Fibroblast of skin of back (primary cell): ENCODE data around the gene MRS2. TPM values are rescaled to one million over a fixed set of nuclear protein-coding genes. Genes with fewer than 3 reads are reported as not detected.
"Not testable (repeated sequence)": the region's sequence is repeated elsewhere in the genome, so short reads cannot be mapped to it uniquely, and the experiment has no call there.

Source experiments
- DNase-seq: peaks from one replicate; pipeline ENCODE4 v3.0.0-alpha.2; 2013
- polyA plus RNA-seq, 2 experiments: library from polyadenylated mRNA; unstranded; fragments of 120-200 nt; gene quantifications; one replicate each; pipeline ENCODE4 v1.2.1, GENCODE V29; 2013; ENCODE audit not compliant: insufficient read length in 2 of 2

The MRS2 gene, protein sequence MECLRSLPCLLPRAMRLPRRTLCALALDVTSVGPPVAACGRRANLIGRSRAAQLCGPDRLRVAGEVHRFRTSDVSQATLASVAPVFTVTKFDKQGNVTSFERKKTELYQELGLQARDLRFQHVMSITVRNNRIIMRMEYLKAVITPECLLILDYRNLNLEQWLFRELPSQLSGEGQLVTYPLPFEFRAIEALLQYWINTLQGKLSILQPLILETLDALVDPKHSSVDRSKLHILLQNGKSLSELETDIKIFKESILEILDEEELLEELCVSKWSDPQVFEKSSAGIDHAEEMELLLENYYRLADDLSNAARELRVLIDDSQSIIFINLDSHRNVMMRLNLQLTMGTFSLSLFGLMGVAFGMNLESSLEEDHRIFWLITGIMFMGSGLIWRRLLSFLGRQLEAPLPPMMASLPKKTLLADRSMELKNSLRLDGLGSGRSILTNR
- polyA plus RNA-seq (2013, experiment 1 of 2; ENCODE audit: insufficient read length): 12.8 TPM
- polyA plus RNA-seq (2013, experiment 2 of 2; ENCODE audit: insufficient read length): 13.2 TPM

- DNase-seq: peak; percentile 59
Measured at GRCh38 chr6:24402697-24403500, at the start of gene MRS2. TSS of gene MRS2 (plus strand) at chr6:24402936. CDS start at chr6:24403047, 111 bp downstream.

GRCh38 chr6:24353861-24354260 lies 48.9 kb upstream of the MRS2 start:
- no peak for DNase-seq

DNA sequence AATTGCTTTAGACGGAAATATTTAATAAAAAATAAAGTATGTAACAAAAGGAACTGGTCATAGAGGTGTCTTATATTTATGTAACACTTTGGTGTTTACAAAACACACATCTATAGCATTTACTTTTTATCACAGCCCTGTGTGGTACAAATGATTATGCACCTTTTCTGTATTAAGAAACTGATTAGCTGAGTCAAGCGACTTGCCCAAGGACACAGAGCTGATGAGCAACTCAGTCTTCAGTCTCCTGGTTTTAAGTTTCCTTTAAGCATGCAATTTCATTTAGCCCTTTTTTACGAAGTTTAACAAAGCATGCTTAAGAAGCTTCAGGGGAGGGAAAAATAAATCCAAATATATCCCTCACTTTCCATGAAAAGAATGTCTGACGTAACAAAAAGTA lies 47.3 kb upstream of the MRS2 start:
- no peak for DNase-seq

GRCh38 chr6:24356310-24356973 lies 46.3 kb upstream of the MRS2 start:
- DNase-seq: no peak

- DNase-seq: no peak
Measured at GRCh38 chr6:24357336-24358218, 45.2 kb upstream of the MRS2 start, which contains the start of gene DCDC2. TSS of gene DCDC2 (minus strand) at chr6:24358059. CDS start at chr6:24357750, 309 bp downstream.

DNA sequence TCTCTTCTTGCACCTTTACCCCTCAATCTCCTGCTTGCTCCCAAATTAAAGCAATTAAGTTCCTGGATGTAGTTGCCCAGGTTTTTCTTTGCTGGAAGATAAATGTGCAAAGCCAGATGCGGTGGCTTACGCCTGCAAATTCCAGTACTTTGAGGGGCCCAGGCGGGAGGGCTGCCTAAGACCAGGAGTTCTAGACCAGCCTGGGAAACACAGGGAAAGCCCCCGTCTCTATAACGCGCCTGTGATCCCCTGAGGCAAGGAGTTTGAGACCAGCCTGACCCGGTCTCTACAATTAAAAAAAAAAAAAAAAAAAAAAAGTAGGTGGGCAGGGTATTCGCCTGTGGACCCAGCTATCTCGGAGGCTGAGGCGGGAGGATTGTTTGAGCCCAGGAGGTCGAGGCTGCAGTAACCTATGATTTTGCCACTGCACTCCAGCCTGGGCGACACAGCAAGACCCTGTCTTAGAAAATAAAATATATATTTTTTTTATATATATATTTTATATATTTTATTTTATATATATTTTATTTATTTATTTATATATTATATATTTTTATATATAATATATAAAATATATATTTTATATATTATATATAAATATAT lies 44.4 kb upstream of the MRS2 start:
- DNase-seq: no peak

DNA sequence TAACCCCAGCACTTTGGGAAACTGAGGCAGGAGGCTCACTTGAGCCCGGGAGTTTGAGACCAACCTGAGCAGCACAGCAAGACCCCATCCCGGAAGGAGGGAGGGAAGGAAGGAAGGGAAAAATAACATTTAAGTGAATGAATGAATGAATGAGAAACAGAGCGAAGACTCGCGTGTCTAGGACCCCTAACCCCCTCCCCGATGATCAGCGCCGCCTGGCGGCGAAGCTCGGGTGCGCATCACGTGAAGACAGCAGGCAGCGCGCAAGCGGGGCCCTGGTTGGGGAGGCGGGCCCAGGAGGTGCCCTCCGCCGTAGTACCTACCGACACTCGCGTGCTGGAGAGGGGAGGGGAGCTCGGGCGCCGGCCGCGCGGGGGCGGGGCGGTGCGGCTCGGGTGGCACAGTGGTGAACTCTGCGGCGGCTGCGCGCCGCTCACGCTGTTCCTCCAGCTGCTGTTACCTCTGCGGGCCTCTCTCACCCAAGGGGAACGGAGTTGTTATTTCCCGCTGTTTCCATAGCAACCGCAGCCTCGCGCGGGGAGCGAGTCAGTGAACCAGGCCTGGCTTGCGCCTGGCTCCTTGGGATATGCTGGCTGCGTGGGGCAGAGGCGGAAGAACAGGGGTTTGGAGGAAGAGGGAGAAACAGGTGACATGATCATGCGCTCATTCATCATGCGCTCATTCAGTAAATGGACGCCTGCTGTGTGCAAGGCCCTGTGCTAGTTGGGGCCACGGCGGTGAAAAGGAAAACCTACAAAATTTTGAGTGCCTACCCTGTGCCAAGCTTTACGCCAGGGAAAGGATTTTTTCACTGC lies 42.9 kb upstream of the MRS2 start:
- peak; percentile 65 for DNase-seq

DNA sequence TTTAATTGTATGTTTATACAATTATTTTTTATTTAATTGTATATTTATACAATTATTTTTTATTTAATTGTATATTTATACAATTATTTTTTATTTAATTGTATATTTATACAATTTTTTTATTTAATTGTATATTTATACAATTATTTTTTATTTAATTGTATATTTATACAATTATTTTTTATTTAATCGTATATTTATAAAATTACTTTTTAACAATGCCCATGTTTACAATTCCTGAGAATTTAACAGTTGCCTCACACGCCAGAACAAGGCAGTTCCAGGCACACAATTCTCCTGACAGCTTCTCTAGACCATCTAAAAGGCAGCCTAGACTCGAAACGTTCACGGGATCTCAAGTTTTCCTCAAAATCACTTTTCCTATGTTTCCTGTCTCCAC lies 40.4 kb upstream of the MRS2 start:
- DNase-seq: not testable (repeated sequence)

- DNase-seq: not testable (repeated sequence)
Measured at GRCh38 chr6:24365103-24365633, 37.6 kb upstream of the MRS2 start.

- DNase-seq: no peak
Measured at GRCh38 chr6:24374612-24375011, 28.1 kb upstream of the MRS2 start.

- DNase-seq: no peak
Measured at GRCh38 chr6:24376871-24377270, 25.9 kb upstream of the MRS2 start.

DNA sequence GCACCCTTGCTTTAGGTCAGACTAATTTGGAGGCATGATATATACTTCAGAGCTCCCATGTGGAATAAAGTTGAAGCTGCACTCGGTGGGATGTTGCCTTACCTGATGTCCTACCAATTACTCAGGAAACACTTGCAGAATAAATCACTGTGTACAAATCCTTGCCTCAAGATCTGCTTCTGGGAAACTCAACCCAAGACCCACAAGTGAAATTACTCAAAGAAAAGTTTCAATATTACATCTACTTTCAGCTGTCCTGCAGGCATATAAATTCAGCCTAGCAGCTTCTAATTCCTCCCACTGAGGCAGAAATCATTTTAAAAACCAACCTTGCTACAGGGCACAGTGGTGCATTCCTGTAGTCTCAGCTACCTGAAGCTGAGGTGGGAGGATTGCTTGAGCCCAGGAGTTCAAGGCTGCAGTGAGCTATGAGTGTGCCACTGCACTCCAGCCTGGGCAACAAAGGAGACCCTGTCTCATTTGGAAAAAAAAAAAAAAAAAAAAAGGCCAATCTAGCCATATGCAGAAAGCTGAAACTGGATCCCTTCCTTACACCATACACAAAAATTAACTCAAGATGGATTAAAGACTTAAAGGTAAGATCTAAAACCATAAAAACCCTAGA lies 24.2 kb upstream of the MRS2 start:
- DNase-seq: no peak

DNA sequence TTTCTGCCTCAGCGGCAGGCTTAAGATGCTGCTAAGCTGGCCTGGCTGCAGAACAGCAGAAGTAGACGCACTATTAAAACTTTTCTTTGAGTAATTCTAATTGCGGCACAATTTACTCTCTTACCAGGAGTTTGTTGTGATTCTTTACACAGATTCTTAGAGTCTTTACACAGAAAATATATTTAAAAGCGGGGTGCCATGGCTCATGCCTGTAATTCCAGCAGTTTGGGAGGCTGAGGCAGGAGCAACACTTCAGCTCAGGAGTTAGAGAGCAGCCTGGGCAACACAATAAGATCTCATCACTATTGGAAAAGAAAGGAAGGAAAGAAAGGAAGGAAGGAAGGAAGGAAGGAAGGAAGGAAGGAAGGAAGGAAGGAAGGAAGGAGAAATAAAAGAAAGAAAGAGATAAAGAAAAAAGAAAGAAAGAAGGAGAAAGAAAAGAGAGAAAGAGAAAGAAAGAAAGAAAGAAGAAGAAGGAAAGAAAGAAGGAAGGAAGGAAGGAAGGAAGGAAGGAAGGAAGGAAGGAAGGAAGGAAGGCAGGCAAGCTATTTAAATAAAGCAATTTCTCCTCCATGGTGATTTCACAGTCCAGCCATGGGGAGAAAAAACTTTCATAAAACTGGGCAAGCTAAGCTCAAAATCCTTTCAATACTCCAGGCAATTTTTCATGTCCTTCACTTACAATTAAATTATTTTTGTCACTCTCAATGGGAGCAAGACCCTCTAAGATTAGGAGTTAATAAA lies 21.1 kb upstream of the MRS2 start:
- DNase-seq: no peak

- DNase-seq: no peak
Measured at GRCh38 chr6:24382220-24382540, 20.6 kb upstream of the MRS2 start.

DNA sequence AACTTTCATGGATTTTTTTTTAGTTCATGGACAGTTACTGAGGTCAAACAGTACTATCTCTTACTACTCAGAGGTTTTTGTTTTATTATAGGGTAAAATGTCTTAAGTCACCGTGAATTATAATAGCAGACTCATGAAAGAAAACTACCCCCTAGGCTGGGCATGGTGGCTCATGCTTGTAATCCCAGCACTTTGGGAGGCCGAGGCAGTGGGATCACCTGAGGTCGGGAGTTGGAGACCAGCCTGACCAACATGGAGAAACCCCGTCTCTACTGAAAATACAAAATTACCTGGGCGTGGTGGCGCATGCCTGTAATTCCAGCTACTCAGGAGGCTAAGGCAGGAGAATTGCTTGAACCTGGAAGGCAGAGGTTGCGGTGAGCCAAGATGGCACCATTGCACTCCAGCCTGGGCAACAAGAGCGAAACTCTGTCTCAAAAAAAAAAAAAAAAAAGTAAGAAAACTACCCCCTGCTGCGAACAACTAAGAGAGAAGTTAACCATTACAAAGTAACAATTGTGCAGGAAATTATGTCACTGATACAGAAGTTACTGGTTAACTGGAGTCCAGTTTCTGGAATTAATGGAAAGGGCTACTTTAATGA lies 19.7 kb upstream of the MRS2 start:
- not testable (repeated sequence) for DNase-seq

GRCh38 chr6:24384369-24385130 lies 18.2 kb upstream of the MRS2 start:
- not testable (repeated sequence) for DNase-seq

DNA sequence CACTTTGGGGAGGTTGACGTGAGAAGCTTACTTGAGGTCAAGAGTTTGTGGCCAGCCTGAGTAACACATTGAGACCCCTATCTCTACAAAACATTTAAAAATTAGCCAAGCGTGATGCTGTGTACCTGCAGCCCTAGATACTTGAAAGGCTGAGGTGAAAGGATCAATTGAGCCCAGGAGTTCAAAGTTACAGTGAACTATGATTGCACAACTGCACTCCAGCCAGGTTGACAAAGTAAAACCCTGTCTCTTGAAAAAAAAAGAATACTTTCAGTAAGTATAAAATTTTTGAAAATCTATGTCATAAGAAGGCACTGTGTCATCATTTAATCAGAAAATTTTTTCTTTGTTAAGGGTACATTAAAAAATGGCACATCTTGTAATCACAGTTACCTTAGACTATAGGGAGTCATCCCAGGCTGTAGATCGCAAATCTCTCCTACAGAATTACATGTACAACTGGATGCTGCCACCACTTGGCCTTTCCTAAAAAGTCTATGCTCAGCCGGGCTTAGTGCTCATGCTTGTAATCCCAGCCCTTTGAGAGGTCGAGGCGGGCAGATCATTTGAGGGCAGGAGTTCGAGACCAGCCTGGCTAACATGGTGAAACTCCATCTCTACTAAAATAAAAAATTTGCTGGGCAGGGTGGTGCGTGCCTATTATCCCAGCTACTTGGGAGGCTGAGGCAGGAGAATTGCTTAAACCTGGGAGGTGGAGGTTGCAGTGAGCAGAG lies 17.0 kb upstream of the MRS2 start:
- DNase-seq: no peak
